HepG2 (cell line): Measurements from ENCODE around the gene NRSN2. TPM values are rescaled to one million over a fixed set of nuclear protein-coding genes. Genes with fewer than 3 reads are reported as not detected.

Source experiments
- CBX1 ChIP-seq: IDR thresholded peaks from one replicate; pipeline ENCODE4 v1.6.1; 2016; ENCODE audit warnings: antibody characterized with exemption, low read depth
- DNMT3B ChIP-seq: conservative IDR thresholded peaks from 2 replicates; pipeline ENCODE4 v1.6.1; 2016; ENCODE audit warnings: missing biosample characterization, control low read depth
- ELF4 ChIP-seq: sonication (generic); formaldehyde crosslinking; IDR thresholded peaks from 2 replicates; pipeline ENCODE4 v1.5.0; 2020; ENCODE audit warnings: missing genetic modification reagents, mild to moderate bottlenecking, moderate library complexity, borderline replicate concordance
- GATAD2A ChIP-seq: IDR thresholded peaks from 2 replicates; pipeline ENCODE4 v1.6.1; 2016
- GZF1 ChIP-seq: sonication (generic); formaldehyde crosslinking; IDR thresholded peaks from 2 replicates; pipeline ENCODE4 v1.5.1; 2020; ENCODE audit warnings: mild to moderate bottlenecking, missing genetic modification reagents
- HMGA1 ChIP-seq: sonication (generic); formaldehyde crosslinking; conservative IDR thresholded peaks from 2 replicates; pipeline ENCODE4 v1.4.0; 2020; ENCODE audit warnings: missing genetic modification reagents
- NCOA1 ChIP-seq: sonication (generic); formaldehyde crosslinking; IDR thresholded peaks from 2 replicates; pipeline ENCODE4 v1.9.0; 2021; ENCODE audit warnings: missing genetic modification reagents
- NR2C2 ChIP-seq: sonication (generic); formaldehyde crosslinking; IDR thresholded peaks from 2 replicates; pipeline ENCODE4 v1.4.0; 2020; ENCODE audit warnings: missing genetic modification reagents, mild to moderate bottlenecking, moderate library complexity, borderline replicate concordance
- PAF1 ChIP-seq: IDR thresholded peaks from 2 replicates; pipeline ENCODE4 v1.6.1; 2016; ENCODE audit warnings: missing genetic modification reagents, missing compliant biosample characterization
- SIN3A ChIP-seq: IDR thresholded peaks from 2 replicates; pipeline ENCODE4 v1.6.1; 2011; ENCODE audit warnings: low read depth, mild to moderate bottlenecking, control low read depth, low read length, borderline replicate concordance
- TBX2 ChIP-seq: sonication (generic); formaldehyde crosslinking; IDR thresholded peaks from 2 replicates; pipeline ENCODE4 v1.5.0; 2020; ENCODE audit warnings: missing genetic modification reagents, mild to moderate bottlenecking, borderline replicate concordance
- TSC22D2 ChIP-seq: sonication (generic); formaldehyde crosslinking; IDR thresholded peaks from 2 replicates; pipeline ENCODE4 v1.5.1; 2020; ENCODE audit warnings: missing genetic modification reagents, mild to moderate bottlenecking, borderline replicate concordance
- ZFP37 ChIP-seq: sonication (generic); formaldehyde crosslinking; IDR thresholded peaks from 2 replicates; pipeline ENCODE4 v1.4.0; 2020; ENCODE audit warnings: missing genetic modification reagents, borderline replicate concordance
- ZFP91 ChIP-seq: sonication (generic); formaldehyde crosslinking; IDR thresholded peaks from 2 replicates; pipeline ENCODE4 v1.9.0; 2022; ENCODE audit warnings: missing genetic modification reagents, mild to moderate bottlenecking, borderline replicate concordance
- ZMYM2 ChIP-seq: sonication (generic); formaldehyde crosslinking; IDR thresholded peaks from 2 replicates; pipeline ENCODE4 v1.8.0; 2022; ENCODE audit warnings: mild to moderate bottlenecking, missing genetic modification reagents
- ZNF207 ChIP-seq: fragments of 450-650 bp; IDR thresholded peaks from 2 replicates; pipeline ENCODE4 v1.6.1; 2016; ENCODE audit warnings: antibody characterized with exemption, borderline replicate concordance
- ZNF577 ChIP-seq: sonication (generic); formaldehyde crosslinking; IDR thresholded peaks from 2 replicates; pipeline ENCODE4 v1.4.0; 2020; ENCODE audit warnings: mild to moderate bottlenecking, low read depth, missing genetic modification reagents, borderline replicate concordance
- ZNF605 ChIP-seq: sonication (generic); formaldehyde crosslinking; IDR thresholded peaks from 2 replicates; pipeline ENCODE4 v1.8.0; 2022; ENCODE audit warnings: mild to moderate bottlenecking, missing genetic modification reagents
- ZSCAN21 ChIP-seq: sonication (generic); formaldehyde crosslinking; IDR thresholded peaks from 2 replicates; pipeline ENCODE4 v1.8.0; 2022; ENCODE audit warnings: mild to moderate bottlenecking, missing genetic modification reagents, moderate library complexity, borderline replicate concordance
- polyA plus RNA-seq, 8 experiments: library from polyadenylated mRNA; depleted of rRNA in 3 of 8; stranded (reverse) in 7 of 8; unstranded in 1 of 8; fragments of >200 nt; fragmentation: Illumina TruSeq in 4 of 8; extraction: Trizol in 4 of 8; gene quantifications; 2 replicates each; pipeline versions ENCODE4 v1.2.1 to v1.2.3, GENCODE V29; 2011 to 2016; ENCODE audit warnings: low read depth in 4 of 8, missing spikeins in 1 of 8, mixed read lengths in 1 of 8; ENCODE audit not compliant: insufficient read depth in 1 of 8
- total RNA-seq, 5 experiments: library from RNA; depleted of rRNA; stranded (reverse); fragments of >200 nt; fragmentation: Illumina TruSeq; extraction: Trizol; gene quantifications; 2 replicates each; pipeline ENCODE4 v1.2.3, GENCODE V29; 2016; ENCODE audit warnings: low read depth in 1 of 5
- TF ChIP-seq, protein P1 (sequence below): sonication (generic); formaldehyde crosslinking; IDR thresholded peaks from 2 replicates; pipeline ENCODE4 v1.4.0; 2020; ENCODE audit warnings: low read depth, mild to moderate bottlenecking, missing genetic modification reagents
- TF ChIP-seq, protein P2 (sequence below): sonication (generic); formaldehyde crosslinking; IDR thresholded peaks from 2 replicates; pipeline ENCODE4 v1.4.0; 2020; ENCODE audit warnings: mild to moderate bottlenecking, low read depth, missing genetic modification reagents
- TF ChIP-seq, protein P3 (sequence below): sonication (generic); formaldehyde crosslinking; IDR thresholded peaks from 2 replicates; pipeline ENCODE4 v1.4.0; 2020; ENCODE audit warnings: missing genetic modification reagents

The NRSN2 gene
- total and polyA plus RNA-seq, 2 of the 13 experiments (the other 11 are each of a cell fraction or from before 2014, with no cell fraction given) = 32.3 to 49.4 TPM

DNA sequence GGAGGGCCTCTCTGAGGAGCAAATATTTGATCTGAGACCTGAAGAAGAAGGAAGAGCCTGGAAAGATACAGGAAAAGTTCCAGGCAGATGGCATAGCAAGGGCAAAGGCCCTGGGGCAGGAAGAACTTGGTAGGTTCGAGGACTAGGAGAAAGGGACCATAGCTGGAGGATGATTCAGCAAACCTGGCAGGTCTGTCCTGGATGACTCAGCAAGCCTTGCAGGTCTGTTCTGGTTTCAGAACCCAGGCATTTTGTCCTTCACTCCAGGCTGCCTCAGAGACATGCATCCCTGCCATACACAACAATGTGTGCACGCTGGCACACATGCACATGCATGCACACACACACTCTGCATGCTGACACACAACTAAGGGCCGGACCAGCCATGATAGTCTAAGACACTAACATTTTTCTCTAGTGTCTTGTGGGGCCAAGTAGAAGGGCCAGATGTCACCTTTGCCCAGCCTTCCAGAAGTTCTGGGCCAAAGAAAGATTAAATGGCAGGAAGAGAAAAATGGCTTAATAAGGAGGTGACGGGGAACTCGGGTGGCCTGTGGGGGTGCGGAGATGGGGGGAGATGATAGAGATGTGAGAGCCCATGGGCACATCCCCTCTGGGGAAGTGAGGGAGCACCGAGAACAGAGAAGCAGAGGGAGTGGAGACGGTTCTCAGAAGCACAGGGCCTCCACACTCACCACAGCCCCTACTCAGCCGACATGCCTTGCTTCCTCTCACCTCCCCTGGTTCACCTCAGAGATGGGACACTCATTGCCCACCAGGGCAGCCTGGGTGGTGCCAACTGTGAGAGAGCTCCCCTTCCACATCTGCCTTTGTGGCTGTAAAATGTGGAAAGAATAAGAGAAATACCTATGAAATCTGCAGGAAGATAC, 18.2 kb downstream of the NRSN2 start (continued):
- TF ChIP-seq, protein P1, sequence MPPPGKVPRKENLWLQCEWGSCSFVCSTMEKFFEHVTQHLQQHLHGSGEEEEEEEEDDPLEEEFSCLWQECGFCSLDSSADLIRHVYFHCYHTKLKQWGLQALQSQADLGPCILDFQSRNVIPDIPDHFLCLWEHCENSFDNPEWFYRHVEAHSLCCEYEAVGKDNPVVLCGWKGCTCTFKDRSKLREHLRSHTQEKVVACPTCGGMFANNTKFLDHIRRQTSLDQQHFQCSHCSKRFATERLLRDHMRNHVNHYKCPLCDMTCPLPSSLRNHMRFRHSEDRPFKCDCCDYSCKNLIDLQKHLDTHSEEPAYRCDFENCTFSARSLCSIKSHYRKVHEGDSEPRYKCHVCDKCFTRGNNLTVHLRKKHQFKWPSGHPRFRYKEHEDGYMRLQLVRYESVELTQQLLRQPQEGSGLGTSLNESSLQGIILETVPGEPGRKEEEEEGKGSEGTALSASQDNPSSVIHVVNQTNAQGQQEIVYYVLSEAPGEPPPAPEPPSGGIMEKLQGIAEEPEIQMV = peak; percentile 45; the same call in 1 of the 2 replicates
- TF ChIP-seq ELF4 (no peak), ZNF207 (no peak), TSC22D2 (CRISPR knock-in tag) (no peak), DNMT3B (CRISPR knock-in tag) (0 out of 2 replicates have a peak, but pooled peaks have one; percentile 23), TBX2 (CRISPR knock-in tag) (0 out of 2 replicates have a peak, but pooled peaks have one; percentile 24), ZSCAN21 (0 out of 2 replicates have a peak, but pooled peaks have one; percentile 32), GATAD2A (CRISPR knock-in tag) (peak; percentile 41; the same call in 1 of the 2 replicates), CBX1 (peak; percentile 69), PAF1 (CRISPR knock-in tag) (no peak), SIN3A (peak; percentile 25; the same call in 1 of the 2 replicates), GZF1 (no peak), ZNF605 (peak; percentile 67; the same call in 1 of the 2 replicates), ZFP91 (CRISPR knock-in tag) (0 out of 2 replicates have a peak, but pooled peaks have one; percentile 12), HMGA1 (CRISPR knock-in tag) (no peak), NR2C2 (CRISPR knock-in tag) (no peak), ZMYM2 (peak; percentile 72; the same call in 1 of the 2 replicates), ZFP37 (CRISPR knock-in tag) (no peak), ZNF577 (CRISPR knock-in tag) (no peak), NCOA1 (no peak)
- TF ChIP-seq, protein P2, sequence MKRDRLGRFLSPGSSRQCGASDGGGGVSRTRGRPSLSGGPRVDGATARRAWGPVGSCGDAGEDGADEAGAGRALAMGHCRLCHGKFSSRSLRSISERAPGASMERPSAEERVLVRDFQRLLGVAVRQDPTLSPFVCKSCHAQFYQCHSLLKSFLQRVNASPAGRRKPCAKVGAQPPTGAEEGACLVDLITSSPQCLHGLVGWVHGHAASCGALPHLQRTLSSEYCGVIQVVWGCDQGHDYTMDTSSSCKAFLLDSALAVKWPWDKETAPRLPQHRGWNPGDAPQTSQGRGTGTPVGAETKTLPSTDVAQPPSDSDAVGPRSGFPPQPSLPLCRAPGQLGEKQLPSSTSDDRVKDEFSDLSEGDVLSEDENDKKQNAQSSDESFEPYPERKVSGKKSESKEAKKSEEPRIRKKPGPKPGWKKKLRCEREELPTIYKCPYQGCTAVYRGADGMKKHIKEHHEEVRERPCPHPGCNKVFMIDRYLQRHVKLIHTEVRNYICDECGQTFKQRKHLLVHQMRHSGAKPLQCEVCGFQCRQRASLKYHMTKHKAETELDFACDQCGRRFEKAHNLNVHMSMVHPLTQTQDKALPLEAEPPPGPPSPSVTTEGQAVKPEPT (CRISPR knock-in tag) = no peak
- TF ChIP-seq, protein P3, sequence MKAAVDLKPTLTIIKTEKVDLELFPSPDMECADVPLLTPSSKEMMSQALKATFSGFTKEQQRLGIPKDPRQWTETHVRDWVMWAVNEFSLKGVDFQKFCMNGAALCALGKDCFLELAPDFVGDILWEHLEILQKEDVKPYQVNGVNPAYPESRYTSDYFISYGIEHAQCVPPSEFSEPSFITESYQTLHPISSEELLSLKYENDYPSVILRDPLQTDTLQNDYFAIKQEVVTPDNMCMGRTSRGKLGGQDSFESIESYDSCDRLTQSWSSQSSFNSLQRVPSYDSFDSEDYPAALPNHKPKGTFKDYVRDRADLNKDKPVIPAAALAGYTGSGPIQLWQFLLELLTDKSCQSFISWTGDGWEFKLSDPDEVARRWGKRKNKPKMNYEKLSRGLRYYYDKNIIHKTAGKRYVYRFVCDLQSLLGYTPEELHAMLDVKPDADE (CRISPR knock-in tag) = no peak
